SK-N-SH (cell line): ENCODE results near the gene IL6R.

Experiments
- CTCF ChIP-seq: fragments of 200-600 bp; sonication (generic); IDR thresholded peaks from 2 replicates; pipeline ENCODE4 v1.6.1; 2017; ENCODE audit warnings: antibody characterized with exemption, mild to moderate bottlenecking, moderate library complexity
- EP300 ChIP-seq, 2 experiments: IDR thresholded peaks; 2 replicates each; pipeline versions ENCODE4 v1.4.0 to v1.6.1; 2012; ENCODE audit warnings: borderline replicate concordance in 1 of 2, low read depth in 1 of 2, low read length in 1 of 2
- GABPA ChIP-seq: IDR thresholded peaks from 2 replicates; pipeline ENCODE4 v1.4.0; 2012; ENCODE audit warnings: low read depth, mild to moderate bottlenecking
- MXI1 ChIP-seq: IDR thresholded peaks from 2 replicates; pipeline ENCODE4 v1.6.1; 2012; ENCODE audit warnings: mild to moderate bottlenecking, low read depth, low read length, improper control_type of control experiment
- NFIC ChIP-seq: IDR thresholded peaks from 2 replicates; pipeline ENCODE4 v1.4.0; 2012; ENCODE audit warnings: borderline replicate concordance
- RAD21 ChIP-seq: IDR thresholded peaks from 2 replicates; pipeline ENCODE4 v1.6.1; 2012; ENCODE audit warnings: mild to moderate bottlenecking, low read length
- REST ChIP-seq: IDR thresholded peaks from 2 replicates; pipeline ENCODE4 v1.6.1; 2012; ENCODE audit warnings: mild to moderate bottlenecking, low read depth, low read length, moderate library complexity
- SIN3A ChIP-seq: IDR thresholded peaks from 2 replicates; pipeline ENCODE4 v1.6.1; 2012; ENCODE audit warnings: low read depth, mild to moderate bottlenecking, low read length, moderate library complexity, borderline replicate concordance
- SMC3 ChIP-seq: IDR thresholded peaks from 2 replicates; pipeline ENCODE4 v1.6.1; 2012; ENCODE audit warnings: low read depth, low read length, improper control_type of control experiment
- TAF1 ChIP-seq: IDR thresholded peaks from 2 replicates; pipeline ENCODE4 v1.6.1; 2012; ENCODE audit warnings: low read depth, mild to moderate bottlenecking, low read length, moderate library complexity, borderline replicate concordance
- YY1 ChIP-seq: IDR thresholded peaks from 2 replicates; pipeline ENCODE4 v1.4.0; 2012; ENCODE audit warnings: low read depth, mild to moderate bottlenecking

- TF ChIP-seq REST: no peak
- TF ChIP-seq CTCF: no peak
- no peak for TF ChIP-seq TAF1
- no peak for TF ChIP-seq SIN3A
- TF ChIP-seq EP300 (IDR thresholded peaks at IDR 0.05; ENCODE audit: borderline replicate concordance in 1 of 2, low read depth in 1 of 2, low read length in 1 of 2): no peak
- no peak for TF ChIP-seq NFIC
- TF ChIP-seq MXI1: no peak
- no peak for TF ChIP-seq SMC3
- TF ChIP-seq GABPA: no peak
- TF ChIP-seq YY1: no peak
- TF ChIP-seq RAD21: no peak
Measured at GRCh38 chr1:154485910-154486496, 80.9 kb downstream of the IL6R start.
